HG02943 (cell line): ENCODE measurements around the gene CALM3.

Source experiments
- ATAC-seq: cut with Tn5 transposase; IDR thresholded peaks from one replicate; pipeline ENCODE4 v1.9.1; 2021; ENCODE audit warnings: mild to moderate bottlenecking, low read depth, moderate library complexity; ENCODE audit not compliant: unreplicated experiment

The CALM3 gene

GRCh38 chr19:46634656-46635218, 33.6 kb downstream of the CALM3 start:
- ATAC-seq = no peak

DNA sequence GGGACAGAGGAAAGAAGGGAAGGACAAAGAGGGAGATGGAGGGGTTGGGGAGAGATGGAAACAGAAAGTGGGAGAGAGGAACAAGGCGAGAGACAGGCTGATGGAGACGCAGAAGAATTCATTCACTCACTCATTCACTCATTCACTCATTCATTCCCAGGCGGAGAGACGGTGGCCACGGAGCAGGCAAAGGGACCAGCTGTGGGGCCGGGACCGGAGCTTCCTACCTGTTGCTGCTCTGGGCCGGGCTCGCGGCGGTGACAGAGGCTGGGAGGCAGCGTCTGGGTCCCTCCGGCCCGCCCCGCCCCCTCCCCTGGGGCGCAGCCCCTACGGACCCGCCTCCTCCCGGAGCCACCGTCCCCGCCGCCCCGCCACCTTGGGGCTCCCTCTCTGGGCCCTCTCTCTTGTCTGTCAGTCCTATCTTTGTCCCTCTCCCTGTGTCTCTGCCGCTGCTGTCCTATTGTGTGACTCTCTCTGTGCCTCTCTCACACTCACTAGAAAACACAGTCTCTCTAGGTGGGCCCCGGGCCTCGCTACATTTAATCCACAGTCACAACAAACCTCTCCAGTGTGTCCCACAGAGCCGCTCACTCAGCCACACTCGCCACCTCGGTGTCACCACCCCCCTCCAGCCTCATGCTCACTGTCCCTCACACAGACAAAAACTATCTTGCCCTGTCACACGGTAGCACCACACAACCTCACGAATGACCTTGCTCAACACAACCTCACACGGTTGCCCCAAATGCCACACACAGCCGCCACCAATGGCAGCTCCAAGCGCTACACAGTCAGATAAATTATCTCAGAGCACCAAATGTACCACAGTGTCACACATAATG, 35.0 kb downstream of the CALM3 start, which contains the start of gene GNG8:
Gene GNG8, minus strand, starts transcription at position 283 of the 842 bp plus-strand sequence. CDS start 1,520 bp downstream, outside the sequence.
- ATAC-seq = no peak

DNA sequence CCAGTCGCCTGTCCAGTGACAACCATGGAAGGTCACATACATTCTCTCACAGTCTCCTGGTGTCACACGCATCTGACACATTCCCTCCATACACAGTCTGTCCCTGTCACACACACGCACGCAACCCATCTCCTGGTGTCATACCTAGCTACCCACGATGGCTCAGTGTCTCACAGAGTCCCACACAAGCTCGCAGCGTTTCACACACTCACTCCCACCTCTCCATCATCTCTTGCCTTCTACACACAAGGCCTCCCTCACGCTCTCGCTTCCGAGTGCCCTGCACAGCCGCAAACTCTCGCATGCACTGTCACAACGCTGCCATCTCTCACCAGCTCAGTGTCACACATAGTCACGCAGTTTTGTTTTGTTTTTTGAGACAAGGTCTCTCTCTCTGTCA, 36.1 kb downstream of the CALM3 start:
- ATAC-seq = no peak

DNA sequence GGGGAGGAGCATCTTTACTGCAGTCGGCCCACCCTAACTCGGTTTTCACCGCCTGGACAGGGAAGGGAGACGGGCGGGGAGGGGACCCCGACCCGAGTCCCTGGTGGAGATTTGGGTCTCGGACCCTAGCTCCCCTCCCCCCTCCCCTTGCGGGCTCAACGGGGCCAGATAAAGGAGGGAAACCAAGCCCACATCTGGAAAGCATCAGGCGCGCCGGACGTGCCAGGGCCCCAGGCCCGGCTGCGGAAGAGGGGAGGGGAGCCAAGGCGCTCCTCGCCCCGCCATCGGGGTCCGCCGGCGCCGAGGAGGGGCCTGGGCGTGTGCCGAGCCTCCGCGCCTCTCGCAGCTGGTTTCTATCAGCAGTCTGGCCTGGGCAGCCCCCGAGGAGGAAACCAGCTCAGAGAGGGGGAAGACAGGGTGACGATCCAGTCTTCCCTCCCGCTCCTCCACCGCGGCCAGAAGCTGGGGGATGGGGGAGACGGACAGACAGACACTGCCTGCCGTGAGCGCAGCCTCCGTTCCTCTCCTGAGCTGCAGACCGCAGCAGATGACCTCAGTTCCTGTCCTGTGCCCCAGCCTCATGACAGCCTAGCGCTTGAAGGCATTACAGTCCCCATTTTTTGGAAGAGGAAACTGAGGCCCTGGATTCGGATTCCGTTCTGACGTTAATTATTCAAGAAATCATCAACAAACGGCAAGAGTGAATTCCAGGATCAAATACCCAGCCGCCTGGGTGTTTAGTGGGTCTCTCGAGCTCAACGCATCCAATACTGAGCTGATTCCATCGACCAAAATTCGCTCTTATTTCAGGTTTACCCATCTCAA, 38.4 kb downstream of the CALM3 start:
- no peak for ATAC-seq

- no peak for ATAC-seq
Observed at GRCh38 chr19:46640656-46641055, 39.5 kb downstream of the CALM3 start.

- no peak for ATAC-seq
Observed at GRCh38 chr19:46644720-46645119, 43.6 kb downstream of the CALM3 start.

- no peak for ATAC-seq
Observed at GRCh38 chr19:46646402-46646801, 45.3 kb downstream of the CALM3 start.

- no peak for ATAC-seq
Observed at GRCh38 chr19:46648060-46648960, 47.2 kb downstream of the CALM3 start.

- ATAC-seq = no peak
Observed at GRCh38 chr19:46648961-46649960, 48.1 kb downstream of the CALM3 start.

DNA sequence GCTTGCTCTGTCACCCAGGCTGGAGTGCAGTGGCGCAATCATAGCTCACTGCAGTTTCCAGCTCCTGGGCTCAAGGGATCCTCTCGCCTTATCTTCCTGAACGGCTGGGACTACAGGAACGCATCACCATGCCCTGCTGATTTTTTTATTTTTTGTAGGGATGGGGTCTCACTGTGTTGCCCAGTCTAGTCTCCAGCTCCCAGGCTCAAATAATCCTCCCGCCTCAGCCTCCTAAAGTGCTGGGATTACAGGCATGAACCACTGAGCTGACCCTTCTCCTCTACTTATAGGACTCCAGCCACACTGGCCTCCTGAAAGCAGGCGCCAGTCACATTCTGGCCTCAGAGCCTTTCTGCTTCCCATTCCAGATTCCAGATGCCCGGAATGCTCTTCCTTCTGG, 49.3 kb downstream of the CALM3 start:
- ATAC-seq = no peak

DNA sequence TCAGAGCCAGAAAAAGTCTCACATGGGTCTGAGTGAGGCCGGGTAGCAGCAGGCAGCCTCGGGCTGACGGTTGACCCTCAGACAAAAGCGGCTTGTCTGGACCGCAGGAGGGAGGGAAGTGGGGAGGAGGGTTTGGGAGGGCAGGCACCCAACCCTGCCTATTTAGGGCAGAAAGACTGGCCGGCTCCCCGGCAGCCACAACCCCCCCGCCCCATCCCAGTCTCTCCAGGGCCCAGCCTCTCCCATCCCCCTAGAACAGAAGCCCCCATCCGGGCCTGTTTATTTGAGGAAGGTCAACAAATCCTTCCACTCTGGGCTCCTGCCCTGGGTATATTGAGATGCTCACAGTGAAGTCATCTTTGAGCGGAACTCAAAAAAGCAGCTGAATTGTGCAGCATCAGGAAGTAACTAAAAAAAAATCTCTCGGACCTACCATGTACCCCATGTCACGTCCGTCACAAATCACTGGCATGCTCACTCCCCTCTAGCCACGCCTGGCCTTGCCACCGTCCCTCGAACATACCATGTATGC, 53.6 kb downstream of the CALM3 start:
- no peak for ATAC-seq

- ATAC-seq = no peak
Observed at GRCh38 chr19:46656541-46656940, 55.4 kb downstream of the CALM3 start.

DNA sequence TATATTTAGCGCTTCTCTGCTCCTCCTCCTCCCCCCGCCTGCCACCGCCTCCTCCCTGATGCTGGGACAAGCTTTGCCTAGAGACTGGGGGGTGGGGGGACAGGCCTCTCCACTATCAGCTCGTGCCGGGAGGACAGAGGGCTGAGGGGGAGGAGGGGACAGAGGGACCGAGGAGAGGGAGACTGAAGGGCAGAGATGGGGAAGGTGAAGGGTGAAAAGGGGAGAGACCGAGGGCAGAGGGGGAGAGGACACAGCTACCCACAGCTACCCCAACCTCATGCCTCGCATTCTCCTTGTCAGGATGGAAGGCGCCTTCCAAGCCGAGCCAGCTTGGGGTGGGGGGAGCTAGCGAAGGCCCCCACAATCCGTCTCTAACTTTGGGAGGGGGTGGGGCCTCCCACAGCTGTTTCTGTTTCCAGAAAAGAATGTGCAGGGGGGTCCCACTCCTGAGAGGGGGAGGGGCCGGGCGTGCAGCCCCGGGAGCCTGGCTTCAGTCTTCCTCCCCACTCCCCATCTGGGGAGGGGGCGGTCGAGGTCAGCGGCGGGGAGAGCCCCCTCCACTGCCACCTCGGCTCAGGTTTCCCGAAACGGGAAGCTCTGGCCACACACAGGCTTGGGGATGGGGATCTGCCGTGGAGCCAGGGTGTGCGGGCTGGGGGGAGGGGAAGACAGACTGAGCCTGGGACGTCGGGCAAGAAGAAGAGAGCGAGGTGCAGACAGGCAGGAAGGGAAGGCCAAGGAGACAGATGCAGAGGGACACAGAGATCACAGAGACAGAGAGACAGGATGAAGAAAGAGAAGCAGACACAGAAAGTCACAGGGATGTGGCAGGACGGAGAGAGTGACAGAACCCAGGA, 58.2 kb downstream of the CALM3 start:
- ATAC-seq = no peak

GRCh38 chr19:46660008-46660517, 58.9 kb downstream of the CALM3 start:
- ATAC-seq = no peak
